Adrenal gland (tissue), 5 donors: Measurements from ENCODE around the gene OSER1.

Source experiments
- POLR2A ChIP-seq, 2 donors: fragments of 450-650 bp; IDR thresholded peaks; one replicate each; pipeline ENCODE4 v1.6.1; 2017; ENCODE audit warnings: antibody characterized with exemption in 2 of 2, mild to moderate bottlenecking in 2 of 2, moderate library complexity in 1 of 2
- TF ChIP-seq, protein P1 (sequence below), 6 experiments: fragments of 450-650 bp in 4 of 6; fragments of 200-600 bp in 2 of 6; sonication (generic) in 1 of 6; IDR thresholded peaks; 1 replicate in 5 of 6; 2 replicates in 1 of 6; pipeline versions ENCODE4 v1.5.1 to v1.8.0; 2016 to 2021; ENCODE audit warnings: antibody characterized with exemption in 6 of 6, mild to moderate bottlenecking in 2 of 6, moderate library complexity in 1 of 6
- donor health status: DM: no; HTN: no; CAD: no.

DNA sequence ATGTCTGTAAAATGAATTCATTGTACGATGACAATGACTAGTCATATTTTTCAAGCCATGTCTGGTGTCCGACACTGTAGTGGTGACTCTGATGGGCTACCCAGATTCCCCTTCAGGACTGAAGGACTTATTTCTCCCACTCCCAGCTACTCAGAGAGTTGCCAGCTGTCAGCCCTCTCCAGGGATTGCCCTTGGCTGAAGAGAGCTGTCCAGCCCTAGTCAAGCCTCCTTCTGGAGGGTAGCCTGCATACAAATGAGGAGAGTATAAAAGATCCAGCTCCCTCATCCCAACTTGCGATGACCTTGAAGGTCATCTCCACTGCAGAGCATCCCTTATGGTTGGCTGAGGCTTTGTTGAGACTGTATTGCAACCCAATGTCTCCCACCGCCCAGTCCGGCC is 53.5 kb downstream of the OSER1 start:
- TF ChIP-seq, protein P1, sequence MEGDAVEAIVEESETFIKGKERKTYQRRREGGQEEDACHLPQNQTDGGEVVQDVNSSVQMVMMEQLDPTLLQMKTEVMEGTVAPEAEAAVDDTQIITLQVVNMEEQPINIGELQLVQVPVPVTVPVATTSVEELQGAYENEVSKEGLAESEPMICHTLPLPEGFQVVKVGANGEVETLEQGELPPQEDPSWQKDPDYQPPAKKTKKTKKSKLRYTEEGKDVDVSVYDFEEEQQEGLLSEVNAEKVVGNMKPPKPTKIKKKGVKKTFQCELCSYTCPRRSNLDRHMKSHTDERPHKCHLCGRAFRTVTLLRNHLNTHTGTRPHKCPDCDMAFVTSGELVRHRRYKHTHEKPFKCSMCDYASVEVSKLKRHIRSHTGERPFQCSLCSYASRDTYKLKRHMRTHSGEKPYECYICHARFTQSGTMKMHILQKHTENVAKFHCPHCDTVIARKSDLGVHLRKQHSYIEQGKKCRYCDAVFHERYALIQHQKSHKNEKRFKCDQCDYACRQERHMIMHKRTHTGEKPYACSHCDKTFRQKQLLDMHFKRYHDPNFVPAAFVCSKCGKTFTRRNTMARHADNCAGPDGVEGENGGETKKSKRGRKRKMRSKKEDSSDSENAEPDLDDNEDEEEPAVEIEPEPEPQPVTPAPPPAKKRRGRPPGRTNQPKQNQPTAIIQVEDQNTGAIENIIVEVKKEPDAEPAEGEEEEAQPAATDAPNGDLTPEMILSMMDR (IDR thresholded peaks at IDR 0.05): no peak
- TF ChIP-seq POLR2A (IDR thresholded peaks at IDR 0.05): no peak
